ENCODE measurements around the gene PXT1. TPM values are rescaled to one million over a fixed set of nuclear protein-coding genes. Genes with fewer than 3 reads are reported as not detected.

PXT1 gene
- total and polyA plus RNA-seq, 9 of the 15 experiments (the other 6 are each of a cell fraction or from before 2014, with no cell fraction given): 0.09 to 0.11 (median 0.10) TPM; not detected in 5

DNA sequence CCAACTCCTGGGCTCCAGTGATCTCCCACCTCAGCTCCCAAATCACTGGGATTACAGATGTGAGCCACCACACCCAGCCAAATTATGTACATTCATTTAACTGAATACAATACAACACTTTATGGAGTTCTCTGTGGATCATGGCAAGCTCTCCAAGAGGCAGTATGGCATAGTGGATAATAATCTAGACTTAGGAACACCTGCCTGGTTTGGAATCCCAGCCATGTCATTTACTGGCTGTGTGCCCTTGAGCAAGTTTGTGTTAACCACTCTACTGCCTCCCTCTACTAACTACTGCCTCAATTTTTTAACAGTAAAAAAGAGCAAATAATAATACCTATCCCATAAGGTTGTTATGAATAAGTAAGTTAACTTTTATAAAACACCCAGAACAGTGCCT lies 53.3 kb downstream of the PXT1 start (continued):
- TF ChIP-seq, protein P1, sequence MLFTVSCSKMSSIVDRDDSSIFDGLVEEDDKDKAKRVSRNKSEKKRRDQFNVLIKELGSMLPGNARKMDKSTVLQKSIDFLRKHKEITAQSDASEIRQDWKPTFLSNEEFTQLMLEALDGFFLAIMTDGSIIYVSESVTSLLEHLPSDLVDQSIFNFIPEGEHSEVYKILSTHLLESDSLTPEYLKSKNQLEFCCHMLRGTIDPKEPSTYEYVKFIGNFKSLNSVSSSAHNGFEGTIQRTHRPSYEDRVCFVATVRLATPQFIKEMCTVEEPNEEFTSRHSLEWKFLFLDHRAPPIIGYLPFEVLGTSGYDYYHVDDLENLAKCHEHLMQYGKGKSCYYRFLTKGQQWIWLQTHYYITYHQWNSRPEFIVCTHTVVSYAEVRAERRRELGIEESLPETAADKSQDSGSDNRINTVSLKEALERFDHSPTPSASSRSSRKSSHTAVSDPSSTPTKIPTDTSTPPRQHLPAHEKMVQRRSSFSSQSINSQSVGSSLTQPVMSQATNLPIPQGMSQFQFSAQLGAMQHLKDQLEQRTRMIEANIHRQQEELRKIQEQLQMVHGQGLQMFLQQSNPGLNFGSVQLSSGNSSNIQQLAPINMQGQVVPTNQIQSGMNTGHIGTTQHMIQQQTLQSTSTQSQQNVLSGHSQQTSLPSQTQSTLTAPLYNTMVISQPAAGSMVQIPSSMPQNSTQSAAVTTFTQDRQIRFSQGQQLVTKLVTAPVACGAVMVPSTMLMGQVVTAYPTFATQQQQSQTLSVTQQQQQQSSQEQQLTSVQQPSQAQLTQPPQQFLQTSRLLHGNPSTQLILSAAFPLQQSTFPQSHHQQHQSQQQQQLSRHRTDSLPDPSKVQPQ (CRISPR knock-in tag; IDR thresholded peaks at IDR 0.05; ENCODE audit: borderline replicate concordance): no peak
- TF ChIP-seq, protein P2, sequence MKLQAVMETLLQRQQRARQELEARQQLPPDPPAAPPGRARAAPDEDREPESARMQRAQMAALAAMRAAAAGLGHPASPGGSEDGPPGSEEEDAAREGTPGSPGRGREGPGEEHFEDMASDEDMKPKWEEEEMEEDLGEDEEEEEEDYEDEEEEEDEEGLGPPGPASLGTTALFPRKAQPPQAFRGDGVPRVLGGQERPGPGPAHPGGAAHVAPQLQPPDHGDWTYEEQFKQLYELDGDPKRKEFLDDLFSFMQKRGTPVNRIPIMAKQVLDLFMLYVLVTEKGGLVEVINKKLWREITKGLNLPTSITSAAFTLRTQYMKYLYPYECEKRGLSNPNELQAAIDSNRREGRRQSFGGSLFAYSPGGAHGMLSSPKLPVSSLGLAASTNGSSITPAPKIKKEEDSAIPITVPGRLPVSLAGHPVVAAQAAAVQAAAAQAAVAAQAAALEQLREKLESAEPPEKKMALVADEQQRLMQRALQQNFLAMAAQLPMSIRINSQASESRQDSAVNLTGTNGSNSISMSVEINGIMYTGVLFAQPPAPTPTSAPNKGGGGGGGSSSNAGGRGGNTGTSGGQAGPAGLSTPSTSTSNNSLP (IDR thresholded peaks at IDR 0.05; ENCODE audit: borderline replicate concordance, low read depth, low read length): no peak
- TF ChIP-seq MYC (IDR thresholded peaks at IDR 0.05; ENCODE audit: low read depth, low read length) (no peak), MYC (CRISPR knock-in tag; IDR thresholded peaks at IDR 0.05; ENCODE audit: borderline replicate concordance, low read depth) (no peak), RHOXF2B (CRISPR knock-in tag; conservative IDR thresholded peaks at IDR 0.05) (no peak)
